ENCODE results near the gene GADD45B.
"Not testable (repeated sequence)": the region's sequence is repeated elsewhere in the genome, so short reads cannot be mapped to it uniquely, and the experiment has no call there.

The GADD45B gene

GRCh38 chr19:2454199-2454961, 21.5 kb upstream of the GADD45B start:
- H3K36me3 ChIP-seq (replicated peaks): peaks cover 8% of the 10 kb centered on the region
- H3K27me3 ChIP-seq (ENCODE audit: low read depth): no peaks in the 10 kb centered on the region
- in situ Hi-C loops (cut with MboI; ENCODE audit: low sequenced_read_pairs): no loop called here
- H3K4me3 ChIP-seq: peak overlapping the region; percentile 92; the same call in 1 of the 2 replicates
- H3K4me1 ChIP-seq: peaks cover 12% of the 10 kb centered on the region
- DNase-seq (ENCODE audit: low spot score in 2 of 2): no peak
- no peaks in the 10 kb centered on the region for H3K9me3 ChIP-seq

GRCh38 chr19:2454962-2455850, 20.7 kb upstream of the GADD45B start:
- no peaks in the 10 kb centered on the region for H3K9me3 ChIP-seq
- H3K36me3 ChIP-seq (replicated peaks): peaks cover 6% of the 10 kb centered on the region
- peaks cover 12% of the 10 kb centered on the region for H3K4me1 ChIP-seq
- DNase-seq (ENCODE audit: low spot score in 2 of 2): no peak
- H3K4me3 ChIP-seq: peak overlapping the region; percentile 92
- in situ Hi-C loops (cut with MboI; ENCODE audit: low sequenced_read_pairs): no loop called here
- no peaks in the 10 kb centered on the region for H3K27me3 ChIP-seq (ENCODE audit: low read depth)

GRCh38 chr19:2455851-2456570, 19.9 kb upstream of the GADD45B start:
- peak in 1 of 2 experiments; percentile 70 for DNase-seq (ENCODE audit: low spot score in 2 of 2)
- no peaks in the 10 kb centered on the region for H3K27me3 ChIP-seq (ENCODE audit: low read depth)
- in situ Hi-C loops (cut with MboI; ENCODE audit: low sequenced_read_pairs): no loop called here

GRCh38 chr19:2457394-2458037, 18.4 kb upstream of the GADD45B start:
- Histone ChIP-seq H3K4me1 (peaks cover 16% of the 10 kb centered on the region), H3K4me3 (peak overlapping the region; percentile 32), H3K36me3 (replicated peaks) (no peaks in the 10 kb centered on the region), H3K27me3 (ENCODE audit: low read depth) (no peaks in the 10 kb centered on the region), H3K9me3 (no peaks in the 10 kb centered on the region)
- in situ Hi-C loops (cut with MboI; ENCODE audit: low sequenced_read_pairs): no loop called here
- DNase-seq (ENCODE audit: low spot score in 2 of 2): no peak

More at GRCh38 chr19:2455851-2456570, 19.9 kb upstream of the GADD45B start:
- Histone ChIP-seq H3K4me3 (peak overlapping the region; percentile 92), H3K9me3 (no peaks in the 10 kb centered on the region), H3K36me3 (replicated peaks) (peaks cover 6% of the 10 kb centered on the region), H3K4me1 (peaks cover 12% of the 10 kb centered on the region)

- no peak for DNase-seq (ENCODE audit: low spot score in 2 of 2)
- H3K9me3 ChIP-seq: no peaks in the 10 kb centered on the region
- no peaks in the 10 kb centered on the region for H3K27me3 ChIP-seq (ENCODE audit: low read depth)
- H3K4me1 ChIP-seq: peaks cover 20% of the 10 kb centered on the region
- H3K4me3 ChIP-seq: no peak overlapping the region
- H3K36me3 ChIP-seq (replicated peaks): no peaks in the 10 kb centered on the region
- in situ Hi-C loops (cut with MboI; ENCODE audit: low sequenced_read_pairs): no loop called here
Measured at GRCh38 chr19:2458054-2458453, 17.9 kb upstream of the GADD45B start.

- peaks cover 20% of the 10 kb centered on the region for H3K4me1 ChIP-seq
- in situ Hi-C loops (cut with MboI; ENCODE audit: low sequenced_read_pairs); H3K4me3 ChIP-seq; H3K27me3 ChIP-seq (ENCODE audit: low read depth); H3K36me3 ChIP-seq (replicated peaks); H3K9me3 ChIP-seq; DNase-seq (ENCODE audit: low spot score in 2 of 2): not testable (repeated sequence)
Measured at GRCh38 chr19:2458776-2459175, 17.2 kb upstream of the GADD45B start.

- in situ Hi-C loops (cut with MboI; ENCODE audit: low sequenced_read_pairs): no loop called here
- Histone ChIP-seq H3K4me1 (peaks cover 13% of the 10 kb centered on the region), H3K4me3 (no peak overlapping the region), H3K27me3 (ENCODE audit: low read depth) (no peaks in the 10 kb centered on the region), H3K36me3 (replicated peaks) (no peaks in the 10 kb centered on the region), H3K9me3 (no peaks in the 10 kb centered on the region)
- no peak for DNase-seq (ENCODE audit: low spot score in 2 of 2)
Measured at GRCh38 chr19:2460245-2460644, 15.7 kb upstream of the GADD45B start.

GRCh38 chr19:2461751-2462634, 13.9 kb upstream of the GADD45B start:
- peak overlapping the region; percentile 9; the same call in 1 of the 2 replicates for H3K4me3 ChIP-seq
- in situ Hi-C loops (cut with MboI; ENCODE audit: low sequenced_read_pairs): no loop called here
- no peaks in the 10 kb centered on the region for H3K27me3 ChIP-seq (ENCODE audit: low read depth)
- H3K36me3 ChIP-seq (replicated peaks): no peaks in the 10 kb centered on the region
- H3K9me3 ChIP-seq: no peaks in the 10 kb centered on the region
- no peak for DNase-seq (ENCODE audit: low spot score in 2 of 2)
- H3K4me1 ChIP-seq: peaks cover 10% of the 10 kb centered on the region

- Histone ChIP-seq H3K9me3 (no peaks in the 10 kb centered on the region), H3K36me3 (replicated peaks) (no peaks in the 10 kb centered on the region), H3K4me3 (peak overlapping the region; percentile 9), H3K27me3 (ENCODE audit: low read depth) (no peaks in the 10 kb centered on the region), H3K4me1 (peaks cover 8% of the 10 kb centered on the region)
- peak; percentile 84 to 92 for DNase-seq (ENCODE audit: low spot score in 2 of 2)
- in situ Hi-C loops (cut with MboI; ENCODE audit: low sequenced_read_pairs): no loop called here
Measured at GRCh38 chr19:2462635-2463421, 13.1 kb upstream of the GADD45B start.

- H3K4me1 ChIP-seq; DNase-seq (ENCODE audit: low spot score in 2 of 2); H3K27me3 ChIP-seq (ENCODE audit: low read depth); H3K9me3 ChIP-seq; in situ Hi-C loops (cut with MboI; ENCODE audit: low sequenced_read_pairs); H3K4me3 ChIP-seq; H3K36me3 ChIP-seq (replicated peaks): not testable (repeated sequence)
Measured at GRCh38 chr19:2463694-2464093, 12.2 kb upstream of the GADD45B start.

GRCh38 chr19:2464389-2464788, 11.5 kb upstream of the GADD45B start:
- Histone ChIP-seq H3K9me3 (no peaks in the 10 kb centered on the region), H3K36me3 (replicated peaks) (no peaks in the 10 kb centered on the region), H3K27me3 (ENCODE audit: low read depth) (no peaks in the 10 kb centered on the region), H3K4me1 (peaks cover 8% of the 10 kb centered on the region), H3K4me3 (no peak overlapping the region)
- no peak for DNase-seq (ENCODE audit: low spot score in 2 of 2)
- in situ Hi-C loops (cut with MboI; ENCODE audit: low sequenced_read_pairs): no loop called here

- Histone ChIP-seq H3K9me3 (no peaks in the 10 kb centered on the region), H3K4me1 (no peaks in the 10 kb centered on the region), H3K36me3 (replicated peaks) (no peaks in the 10 kb centered on the region), H3K4me3 (no peak overlapping the region), H3K27me3 (ENCODE audit: low read depth) (no peaks in the 10 kb centered on the region)
- in situ Hi-C loops (cut with MboI; ENCODE audit: low sequenced_read_pairs): no loop called here
- DNase-seq (ENCODE audit: low spot score in 2 of 2): no peak
Measured at GRCh38 chr19:2468596-2468995, 7.3 kb upstream of the GADD45B start.

Measured in HAP-1 (cell line).